Esophagus muscularis mucosa (tissue), 4 donors: ENCODE measurements around the gene SPEG. TPM values are rescaled to one million over a fixed set of nuclear protein-coding genes. Genes with fewer than 3 reads are reported as not detected.

ENCODE experiments used
- DNase-seq: peaks from one replicate; pipeline ENCODE4 v3.0.0-alpha.2; 2017; ENCODE audit errors: extremely low spot score
- H3K27ac ChIP-seq, 4 donors: fragments of 200-600 bp; sonication (generic); replicated peaks in 1 of 4; 1 replicate in 3 of 4; 2 replicates in 1 of 4; pipeline ENCODE4 v1.5.1; 2016 to 2019; ENCODE audit warnings: mild to moderate bottlenecking in 1 of 4
- H3K27me3 ChIP-seq, 4 donors: fragments of 200-600 bp; sonication (generic); one replicate each; pipeline versions ENCODE4 v1.5.1 to v1.6.0; 2016 to 2019
- H3K36me3 ChIP-seq, 4 donors: fragments of 200-600 bp; sonication (generic); one replicate each; pipeline ENCODE4 v1.5.1; 2016 to 2019
- H3K4me1 ChIP-seq, 4 donors: fragments of 200-600 bp; sonication (generic); one replicate each; pipeline ENCODE4 v1.5.1; 2016 to 2019
- H3K4me3 ChIP-seq, 4 donors: fragments of 200-600 bp; sonication (generic); 1 replicate in 2 of 4; 2 replicates in 2 of 4; pipeline ENCODE4 v1.5.1; 2016 to 2019; ENCODE audit warnings: mild to moderate bottlenecking in 4 of 4, moderate library complexity in 1 of 4
- H3K9me3 ChIP-seq, 4 donors: fragments of 200-600 bp; sonication (generic); 1 replicate in 3 of 4; 2 replicates in 1 of 4; pipeline ENCODE4 v1.5.1; 2016 to 2019
- CTCF ChIP-seq, 3 experiments: fragments of 200-600 bp in 2 of 3; fragments of 450-650 bp in 1 of 3; sonication (generic) in 2 of 3; IDR thresholded peaks; one replicate each; pipeline ENCODE4 v1.5.1; 2017 to 2019; ENCODE audit warnings: antibody characterized with exemption in 3 of 3, mild to moderate bottlenecking in 2 of 3, moderate library complexity in 1 of 3
- EP300 ChIP-seq: sonication (generic); formaldehyde crosslinking; IDR thresholded peaks from one replicate; pipeline ENCODE4 v1.6.1; 2017; ENCODE audit warnings: antibody characterized with exemption
- POLR2A ChIP-seq: fragments of 450-650 bp; IDR thresholded peaks from one replicate; pipeline ENCODE4 v1.6.1; 2017; ENCODE audit warnings: antibody characterized with exemption, moderate library complexity, mild to moderate bottlenecking, low read depth
- POLR2AphosphoS5 ChIP-seq, 2 donors: sonication (generic); formaldehyde crosslinking; IDR thresholded peaks; one replicate each; pipeline ENCODE4 v1.6.1; 2017; ENCODE audit warnings: antibody characterized with exemption in 2 of 2
- WGBS: methylation state at CpG from one replicate; pipeline ENCODE4 v1.1.5; 2018; 5-methylcytosine and 5-hydroxymethylcytosine counted together
- intact Hi-C: fragments of 100-400 bp; cut with DNase I; formaldehyde crosslinking; loops from one replicate; pipeline ENCODE4 v1.15.1; 2023
- total RNA-seq, 4 donors: library from RNA; depleted of rRNA; stranded (reverse); fragments of >200 nt; gene quantifications; one replicate each; pipeline versions ENCODE4 v1.1.0 to v1.2.1, GENCODE V29; 2016

The SPEG gene
- 100 to 1,000 TPM; 115 to 251 (median 180) TPM for total RNA-seq

- peak within 1 kb of the TSS; percentile 53 to 63 (median 57) for H3K4me3 ChIP-seq
- peak within 1 kb of the TSS; percentile 94 to 99 (median 96) for H3K27ac ChIP-seq
- no peak for DNase-seq
- H3K36me3 ChIP-seq, result no peaks in the 10 kb centered on the region
- TF ChIP-seq EP300 (no peak), POLR2A (no peak), CTCF (IDR thresholded peaks at IDR 0.05) (no peak), POLR2AphosphoS5 (IDR thresholded peaks at IDR 0.05) (no peak)
- H3K4me1 ChIP-seq, result peaks cover 23 to 85% (median 78%) of the 10 kb centered on the region in 4 donors
- no peaks in the 10 kb centered on the region for H3K9me3 ChIP-seq
- H3K27me3 ChIP-seq, result peaks cover 0 to 24% (median 0%) of the 10 kb centered on the region in 4 donors
- 56% methylated on average over 6 of the region's 77 CpGs for WGBS
- intact Hi-C loops, result no loop called here
These were observed at the start of gene SPEG for GRCh38 chr2:219434718-219435525. Gene SPEG, plus strand, starts transcription at chr2:219434843. Its CDS starts 135 bp downstream, at chr2:219434978.

GRCh38 chr2:219384859-219385258, 49.8 kb upstream of the SPEG start:
- Histone ChIP-seq H3K27ac (peak overlapping the region in 3 of 4 donors; percentile 19 to 60 (median 31)), H3K27me3 (no peaks in the 10 kb centered on the region), H3K36me3 (peaks cover 49 to 68% (median 62%) of the 10 kb centered on the region in 4 donors), H3K4me3 (no peak overlapping the region), H3K9me3 (no peaks in the 10 kb centered on the region), H3K4me1 (peaks cover 26 to 38% (median 30%) of the 10 kb centered on the region in 4 donors)
- intact Hi-C loops, result loop anchor here (5.0 to 10.0 kb wide), 2 partner anchors 88 to 210 kb away; partner anchors contain the start of genes CNPPD1, RETREG2 and SLC23A3
- DNase-seq, result no peak
- peak in 1 of 2 donors; percentile 52 for TF ChIP-seq POLR2AphosphoS5 (IDR thresholded peaks at IDR 0.05)
- TF ChIP-seq POLR2A, result no peak
- no peak for TF ChIP-seq CTCF (IDR thresholded peaks at IDR 0.05)
- TF ChIP-seq EP300, result no peak
- WGBS, result 33% methylated on average over 2 of the region's 2 CpGs

- TF ChIP-seq EP300, result no peak
- TF ChIP-seq POLR2A, result no peak
- TF ChIP-seq CTCF (IDR thresholded peaks at IDR 0.05), result no peak
- TF ChIP-seq POLR2AphosphoS5 (IDR thresholded peaks at IDR 0.05), result no peak
- 94% methylated on average over 19 of the region's 19 CpGs for WGBS
- no peak for DNase-seq
- Histone ChIP-seq H3K4me1 (peaks cover 26 to 38% (median 30%) of the 10 kb centered on the region in 4 donors), H3K36me3 (peaks cover 38 to 56% (median 53%) of the 10 kb centered on the region in 4 donors), H3K4me3 (peak overlapping the region in 2 of 4 donors; percentile 80 to 96), H3K27ac (peak overlapping the region in 2 of 4 donors; percentile 31 to 93), H3K27me3 (no peaks in the 10 kb centered on the region), H3K9me3 (no peaks in the 10 kb centered on the region)
- intact Hi-C loops, result loop anchor here (10.0 kb wide), 1 partner anchor 211 kb away; the partner anchor contains the start of genes CNPPD1, RETREG2 and SLC23A3
These were observed 48.6 kb upstream of the SPEG start for GRCh38 chr2:219385958-219386520.

GRCh38 chr2:219386532-219387280, 47.9 kb upstream of the SPEG start:
- TF ChIP-seq POLR2AphosphoS5 (IDR thresholded peaks at IDR 0.05) (no peak), CTCF (IDR thresholded peaks at IDR 0.05) (no peak), EP300 (no peak), POLR2A (no peak)
- peaks cover 26 to 38% (median 30%) of the 10 kb centered on the region in 4 donors for H3K4me1 ChIP-seq
- H3K27ac ChIP-seq, result peak overlapping the region; percentile 85 to 96 (median 93)
- intact Hi-C loops, result loop anchor here (10.0 kb wide), 1 partner anchor 212 kb away; the partner anchor contains the start of genes CNPPD1, RETREG2 and SLC23A3
- H3K36me3 ChIP-seq, result peaks cover 31 to 49% (median 46%) of the 10 kb centered on the region in 4 donors
- no peak for DNase-seq
- H3K9me3 ChIP-seq, result no peaks in the 10 kb centered on the region
- H3K27me3 ChIP-seq, result no peaks in the 10 kb centered on the region
- H3K4me3 ChIP-seq, result peak overlapping the region; percentile 67 to 96 (median 82)
- 40% methylated on average over 19 of the region's 19 CpGs for WGBS
